Keratinocyte (primary cell): ENCODE measurements around the gene CDT1. TPM values are rescaled to one million over a fixed set of nuclear protein-coding genes. Genes with fewer than 3 reads are reported as not detected.

Source experiments
- DNase-seq: peaks from one replicate; pipeline ENCODE4 v3.0.0-alpha.2; 2011; ENCODE audit warnings: low read depth, missing footprints, low spot score
- FAIRE-seq: peaks from 2 replicates; lab custom pipeline; 2011; peaks lifted over from hg19 to GRCh38; lab: Jason Lieb, UNC
- H2AFZ ChIP-seq: 2 replicates; pipeline ENCODE4 v1.6.0; 2012; ENCODE audit warnings: low read length, control low read depth, inconsistent platforms; ENCODE audit not compliant: control insufficient read depth
- H3K27ac ChIP-seq: 2 replicates; pipeline ENCODE4 v1.5.1; 2011; ENCODE audit warnings: low read length; ENCODE audit not compliant: control insufficient read depth, insufficient read depth
- H3K27me3 ChIP-seq: 3 replicates; pipeline ENCODE4 v1.6.0; 2011; ENCODE audit warnings: low read length; ENCODE audit not compliant: control insufficient read depth, insufficient read depth; ENCODE audit errors: extremely low read depth
- H3K36me3 ChIP-seq, 2 experiments: 2 replicates in 1 of 2; 3 replicates in 1 of 2; pipeline ENCODE4 v1.5.1; 2011; ENCODE audit warnings: low read length in 2 of 2, mild to moderate bottlenecking in 1 of 2; ENCODE audit not compliant: control insufficient read depth in 2 of 2, insufficient read depth in 2 of 2; ENCODE audit errors: extremely low read depth in 1 of 2
- H3K4me1 ChIP-seq: 3 replicates; pipeline ENCODE4 v1.5.1; 2011; ENCODE audit warnings: low read length; ENCODE audit not compliant: control insufficient read depth, insufficient read depth; ENCODE audit errors: extremely low read depth
- H3K4me2 ChIP-seq: 3 replicates; pipeline ENCODE4 v1.6.0; 2011; ENCODE audit warnings: low read depth, low read length; ENCODE audit not compliant: control insufficient read depth, insufficient read depth; ENCODE audit errors: extremely low read depth
- H3K4me3 ChIP-seq, 3 experiments: fragments of 200-600 bp in 1 of 3; sonication (generic) in 1 of 3; 2 replicates in 2 of 3; 3 replicates in 1 of 3; pipeline ENCODE4 v1.5.1; 2011 to 2016; ENCODE audit warnings: low read length in 3 of 3, mild to moderate bottlenecking in 3 of 3, control low read depth in 2 of 3, inconsistent platforms in 1 of 3, low read depth in 1 of 3, mixed read lengths in 1 of 3, mixed run types in 1 of 3, moderate library complexity in 1 of 3; ENCODE audit not compliant: control insufficient read depth in 2 of 3, insufficient read depth in 2 of 3; ENCODE audit errors: extremely low read depth in 1 of 3
- H3K79me2 ChIP-seq: 2 replicates; pipeline ENCODE4 v1.6.0; 2012; ENCODE audit warnings: low read length; ENCODE audit not compliant: control insufficient read depth, insufficient read depth
- H3K9ac ChIP-seq: 3 replicates; pipeline ENCODE4 v1.6.0; 2011; ENCODE audit warnings: low read length; ENCODE audit not compliant: control insufficient read depth, insufficient read depth; ENCODE audit errors: extremely low read depth
- H3K9me1 ChIP-seq: 3 replicates; pipeline ENCODE4 v1.6.0; 2011; ENCODE audit warnings: low read length; ENCODE audit not compliant: control insufficient read depth, insufficient read depth; ENCODE audit errors: extremely low read depth
- H3K9me3 ChIP-seq: 2 replicates; pipeline ENCODE4 v1.5.1; 2012; ENCODE audit warnings: low read depth, low read length; ENCODE audit not compliant: control insufficient read depth
- H4K20me1 ChIP-seq: 3 replicates; pipeline ENCODE4 v1.6.0; 2011; ENCODE audit warnings: low read length; ENCODE audit not compliant: control insufficient read depth, insufficient read depth; ENCODE audit errors: extremely low read depth
- CTCF ChIP-seq, 3 experiments: IDR thresholded peaks in 1 of 3; conservative IDR thresholded peaks in 1 of 3; optimal IDR thresholded peaks in 1 of 3; 2 replicates in 2 of 3; 3 replicates in 1 of 3; pipeline versions ENCODE3 to v1.5.1; 2011; ENCODE audit warnings: low read length in 3 of 3, mild to moderate bottlenecking in 3 of 3, moderate library complexity in 2 of 3, control low read depth in 1 of 3, inconsistent platforms in 1 of 3; ENCODE audit not compliant: insufficient read depth in 2 of 3; ENCODE audit errors: extremely low read depth in 1 of 3
- EZH2 ChIP-seq: IDR thresholded peaks from one replicate; pipeline ENCODE4 v1.6.1; 2012; ENCODE audit warnings: inconsistent platforms, mild to moderate bottlenecking, low read length, moderate library complexity
- dilution Hi-C: fragments of 300-500 bp; cut with MboI; formaldehyde crosslinking; loops from one replicate; pipeline ENCODE4 v1.7.0; 2020; ENCODE audit warnings: low sequenced_read_pairs; ENCODE audit not compliant: extremely low pct_ligation_motif_present
- polyA plus RNA-seq, 5 experiments: library from polyadenylated mRNA; depleted of rRNA in 3 of 5; stranded (reverse) in 3 of 5; stranded (forward) in 1 of 5; unstranded in 1 of 5; fragments of >200 nt; gene quantifications; 1 replicate in 1 of 5; 2 replicates in 3 of 5; 3 replicates in 1 of 5; pipeline versions ENCODE4 v1.2.1 to v1.2.3, GENCODE V29; 2011 to 2012; ENCODE audit warnings: missing spikeins in 2 of 5, low read depth in 1 of 5, low replicate concordance in 1 of 5

Gene CDT1
- polyA plus RNA-seq, 1 donor (not counting 4 experiments of a cell fraction or from before 2014, with no cell fraction given): 2.0 TPM

- no peak overlapping the region for H2AFZ ChIP-seq
- no peak overlapping the region for H3K27ac ChIP-seq
- dilution Hi-C loops: no loop called here
- peak overlapping the region; percentile 91 for H3K4me2 ChIP-seq
- DNase-seq (no peak), FAIRE-seq (no peak)
- no peaks in the 10 kb centered on the region for H3K27me3 ChIP-seq
- peaks cover 19% of the 10 kb centered on the region for H3K4me1 ChIP-seq
- peaks cover 13 to 19% of the 10 kb centered on the region in 2 experiments for H3K36me3 ChIP-seq
- peaks cover 4% of the 10 kb centered on the region for H3K9me1 ChIP-seq
- H3K79me2 ChIP-seq: peaks cover 21% of the 10 kb centered on the region
- no peaks in the 10 kb centered on the region for H3K9me3 ChIP-seq
- peaks cover 2% of the 10 kb centered on the region for H4K20me1 ChIP-seq
- TF ChIP-seq CTCF (optimal IDR thresholded peaks at IDR 0.05 in 1 of 3, IDR thresholded peaks at IDR 0.05 in 1 of 3, conservative IDR thresholded peaks at IDR 0.05 in 1 of 3; ENCODE audit: extremely low read depth in 1 of 3, insufficient read depth in 2 of 3, low read length in 3 of 3) (no peak), EZH2 (no peak)
- H3K4me3 ChIP-seq: no peak overlapping the region
- H3K9ac ChIP-seq: no peak overlapping the region
Observed at GRCh38 chr16:88805340-88805715, 1.7 kb downstream of the CDT1 start.

- H3K27me3 ChIP-seq: no peaks in the 10 kb centered on the region
- DNase-seq (no peak), FAIRE-seq (no peak)
- H3K4me2 ChIP-seq: no peak overlapping the region
- no peak overlapping the region for H3K27ac ChIP-seq
- H3K36me3 ChIP-seq: peaks cover 13 to 19% of the 10 kb centered on the region in 2 experiments
- TF ChIP-seq CTCF (optimal IDR thresholded peaks at IDR 0.05 in 1 of 3, IDR thresholded peaks at IDR 0.05 in 1 of 3, conservative IDR thresholded peaks at IDR 0.05 in 1 of 3; ENCODE audit: extremely low read depth in 1 of 3, insufficient read depth in 2 of 3, low read length in 3 of 3) (no peak), EZH2 (no peak)
- H4K20me1 ChIP-seq: peaks cover 2% of the 10 kb centered on the region
- H3K79me2 ChIP-seq: peaks cover 26% of the 10 kb centered on the region
- no peak overlapping the region for H3K4me3 ChIP-seq
- H2AFZ ChIP-seq: no peak overlapping the region
- no peaks in the 10 kb centered on the region for H3K9me3 ChIP-seq
- peaks cover 25% of the 10 kb centered on the region for H3K4me1 ChIP-seq
- peaks cover 4% of the 10 kb centered on the region for H3K9me1 ChIP-seq
- H3K9ac ChIP-seq: no peak overlapping the region
- dilution Hi-C loops: no loop called here
Observed at GRCh38 chr16:88805887-88806393, 2.4 kb downstream of the CDT1 start.
